Panc1 (cell line): ENCODE data around the gene EXOC3L1.

ENCODE experiments used
- CTCF ChIP-seq: fragments of 450-650 bp; IDR thresholded peaks from 2 replicates; pipeline ENCODE4 v1.5.1; 2017; ENCODE audit warnings: mild to moderate bottlenecking
- POLR2AphosphoS5 ChIP-seq: IDR thresholded peaks from 2 replicates; pipeline ENCODE4 v1.6.1; 2012; ENCODE audit warnings: mild to moderate bottlenecking, low read depth, low read length, moderate library complexity
- TF ChIP-seq, protein P1 (sequence below), 2 experiments: IDR thresholded peaks; 2 replicates each; pipeline ENCODE4 v1.6.1; 2011 to 2012; ENCODE audit warnings: low read depth in 2 of 2, control low read depth in 1 of 2, low read length in 1 of 2, mild to moderate bottlenecking in 1 of 2, moderate library complexity in 1 of 2; ENCODE audit not compliant: insufficient read depth in 1 of 2

GRCh38 chr16:67146523-67147357 is 43.2 kb downstream of the EXOC3L1 start:
- no peak; the same call in 1 of the 2 replicates for TF ChIP-seq CTCF
- no peak for TF ChIP-seq POLR2AphosphoS5
- TF ChIP-seq, protein P1, sequence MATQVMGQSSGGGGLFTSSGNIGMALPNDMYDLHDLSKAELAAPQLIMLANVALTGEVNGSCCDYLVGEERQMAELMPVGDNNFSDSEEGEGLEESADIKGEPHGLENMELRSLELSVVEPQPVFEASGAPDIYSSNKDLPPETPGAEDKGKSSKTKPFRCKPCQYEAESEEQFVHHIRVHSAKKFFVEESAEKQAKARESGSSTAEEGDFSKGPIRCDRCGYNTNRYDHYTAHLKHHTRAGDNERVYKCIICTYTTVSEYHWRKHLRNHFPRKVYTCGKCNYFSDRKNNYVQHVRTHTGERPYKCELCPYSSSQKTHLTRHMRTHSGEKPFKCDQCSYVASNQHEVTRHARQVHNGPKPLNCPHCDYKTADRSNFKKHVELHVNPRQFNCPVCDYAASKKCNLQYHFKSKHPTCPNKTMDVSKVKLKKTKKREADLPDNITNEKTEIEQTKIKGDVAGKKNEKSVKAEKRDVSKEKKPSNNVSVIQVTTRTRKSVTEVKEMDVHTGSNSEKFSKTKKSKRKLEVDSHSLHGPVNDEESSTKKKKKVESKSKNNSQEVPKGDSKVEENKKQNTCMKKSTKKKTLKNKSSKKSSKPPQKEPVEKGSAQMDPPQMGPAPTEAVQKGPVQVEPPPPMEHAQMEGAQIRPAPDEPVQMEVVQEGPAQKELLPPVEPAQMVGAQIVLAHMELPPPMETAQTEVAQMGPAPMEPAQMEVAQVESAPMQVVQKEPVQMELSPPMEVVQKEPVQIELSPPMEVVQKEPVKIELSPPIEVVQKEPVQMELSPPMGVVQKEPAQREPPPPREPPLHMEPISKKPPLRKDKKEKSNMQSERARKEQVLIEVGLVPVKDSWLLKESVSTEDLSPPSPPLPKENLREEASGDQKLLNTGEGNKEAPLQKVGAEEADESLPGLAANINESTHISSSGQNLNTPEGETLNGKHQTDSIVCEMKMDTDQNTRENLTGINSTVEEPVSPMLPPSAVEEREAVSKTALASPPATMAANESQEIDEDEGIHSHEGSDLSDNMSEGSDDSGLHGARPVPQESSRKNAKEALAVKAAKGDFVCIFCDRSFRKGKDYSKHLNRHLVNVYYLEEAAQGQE (IDR thresholded peaks at IDR 0.05; ENCODE audit: insufficient read depth in 1 of 2, low read depth in 2 of 2, low read length in 1 of 2), result no peak
